Measurements from ENCODE around the gene MAMDC4. TPM values are rescaled to one million over a fixed set of nuclear protein-coding genes. Genes with fewer than 3 reads are reported as not detected.

Gene MAMDC4
- total RNA-seq, 1 donor from 2014 or later, result 7.7 TPM

- H3K9me3 Mint-ChIP-seq (ENCODE audit: low read depth), result no peaks in the 10 kb centered on the region
- H3K4me3 Mint-ChIP-seq (ENCODE audit: unreplicated experiment), result no peak overlapping the region
- H3K27ac Mint-ChIP-seq (ENCODE audit: unreplicated experiment), result no peak overlapping the region
- TF ChIP-seq CTCF (IDR thresholded peaks at IDR 0.05), result no peak
- H3K36me3 Mint-ChIP-seq (ENCODE audit: low read depth), result peaks cover 4% of the 10 kb centered on the region
- no peak for DNase-seq (ENCODE audit: low spot score)
- peaks cover 6% of the 10 kb centered on the region for H3K4me1 Mint-ChIP-seq (ENCODE audit: low read depth)
- H3K27me3 Mint-ChIP-seq (ENCODE audit: low read depth), result no peaks in the 10 kb centered on the region
Measured at GRCh38 chr9:136823136-136824046, 28.8 kb upstream of the MAMDC4 start.

GRCh38 chr9:136824496-136825225, 27.5 kb upstream of the MAMDC4 start:
- no peaks in the 10 kb centered on the region for H3K27me3 Mint-ChIP-seq (ENCODE audit: low read depth)
- H3K9me3 Mint-ChIP-seq (ENCODE audit: low read depth), result no peaks in the 10 kb centered on the region
- TF ChIP-seq CTCF (IDR thresholded peaks at IDR 0.05), result no peak
- H3K36me3 Mint-ChIP-seq (ENCODE audit: low read depth), result peaks cover 2% of the 10 kb centered on the region
- no peak overlapping the region for H3K27ac Mint-ChIP-seq (ENCODE audit: unreplicated experiment)
- no peak overlapping the region for H3K4me3 Mint-ChIP-seq (ENCODE audit: unreplicated experiment)
- DNase-seq (ENCODE audit: low spot score), result no peak
- peaks cover 6% of the 10 kb centered on the region for H3K4me1 Mint-ChIP-seq (ENCODE audit: low read depth)

GRCh38 chr9:136825295-136826187, 26.6 kb upstream of the MAMDC4 start:
- no peak for DNase-seq (ENCODE audit: low spot score)
- H3K9me3 Mint-ChIP-seq (ENCODE audit: low read depth), result no peaks in the 10 kb centered on the region
- H3K4me1 Mint-ChIP-seq (ENCODE audit: low read depth), result peaks cover 6% of the 10 kb centered on the region
- peaks cover 2% of the 10 kb centered on the region for H3K36me3 Mint-ChIP-seq (ENCODE audit: low read depth)
- no peaks in the 10 kb centered on the region for H3K27me3 Mint-ChIP-seq (ENCODE audit: low read depth)
- no peak for TF ChIP-seq CTCF (IDR thresholded peaks at IDR 0.05)
- no peak overlapping the region for H3K27ac Mint-ChIP-seq (ENCODE audit: unreplicated experiment)
- no peak overlapping the region for H3K4me3 Mint-ChIP-seq (ENCODE audit: unreplicated experiment)

GRCh38 chr9:136826188-136826541, 26.0 kb upstream of the MAMDC4 start:
- no peaks in the 10 kb centered on the region for H3K36me3 Mint-ChIP-seq (ENCODE audit: low read depth)
- H3K27ac Mint-ChIP-seq (ENCODE audit: unreplicated experiment), result no peak overlapping the region
- no peak for TF ChIP-seq CTCF (IDR thresholded peaks at IDR 0.05)
- H3K4me3 Mint-ChIP-seq (ENCODE audit: unreplicated experiment), result no peak overlapping the region
- no peaks in the 10 kb centered on the region for H3K27me3 Mint-ChIP-seq (ENCODE audit: low read depth)
- no peak for DNase-seq (ENCODE audit: low spot score)
- peaks cover under 1% of the 10 kb centered on the region for H3K4me1 Mint-ChIP-seq (ENCODE audit: low read depth)
- no peaks in the 10 kb centered on the region for H3K9me3 Mint-ChIP-seq (ENCODE audit: low read depth)

All from chondrocyte (in vitro differentiated cells).